Ishikawa (cell line): ENCODE data around the gene SPRED2.

ENCODE experiments used
- CEBPB ChIP-seq: IDR thresholded peaks from 2 replicates; pipeline ENCODE4 v1.6.1; 2012
- CREB1 ChIP-seq: IDR thresholded peaks from 2 replicates; pipeline ENCODE4 v1.6.1; 2012; ENCODE audit warnings: low read depth
- EGR1 ChIP-seq: IDR thresholded peaks from 2 replicates; pipeline ENCODE4 v1.6.1; 2012
- EP300 ChIP-seq: IDR thresholded peaks from 2 replicates; pipeline ENCODE4 v1.6.1; 2012; ENCODE audit warnings: borderline replicate concordance
- FOXM1 ChIP-seq: IDR thresholded peaks from 2 replicates; pipeline ENCODE4 v1.6.1; 2012; ENCODE audit warnings: low read depth, borderline replicate concordance
- NFIC ChIP-seq: IDR thresholded peaks from 2 replicates; pipeline ENCODE4 v1.6.1; 2012
- RAD21 ChIP-seq: IDR thresholded peaks from 2 replicates; pipeline ENCODE4 v1.6.1; 2012; ENCODE audit warnings: low read depth
- TAF1 ChIP-seq: IDR thresholded peaks from 2 replicates; pipeline ENCODE4 v1.6.1; 2012; ENCODE audit warnings: low read depth, mild to moderate bottlenecking
- TCF12 ChIP-seq: IDR thresholded peaks from 2 replicates; pipeline ENCODE4 v1.6.1; 2012; ENCODE audit warnings: low read depth
- TEAD4 ChIP-seq: IDR thresholded peaks from 2 replicates; pipeline ENCODE4 v1.6.1; 2012
- YY1 ChIP-seq: IDR thresholded peaks from 2 replicates; pipeline ENCODE4 v1.6.1; 2012; ENCODE audit warnings: low read depth
- ZBTB7A ChIP-seq: IDR thresholded peaks from 2 replicates; pipeline ENCODE4 v1.6.1; 2012; ENCODE audit warnings: low read depth
- TF ChIP-seq, protein P1 (sequence below): IDR thresholded peaks from 2 replicates; pipeline ENCODE4 v1.6.1; 2012; ENCODE audit warnings: low read depth, mild to moderate bottlenecking
- TF ChIP-seq, protein P2 (sequence below): IDR thresholded peaks from 2 replicates; pipeline ENCODE4 v1.6.1; 2012
- TF ChIP-seq, protein P3 (sequence below): IDR thresholded peaks from 2 replicates; pipeline ENCODE4 v1.6.1; 2012

The SPRED2 gene

DNA sequence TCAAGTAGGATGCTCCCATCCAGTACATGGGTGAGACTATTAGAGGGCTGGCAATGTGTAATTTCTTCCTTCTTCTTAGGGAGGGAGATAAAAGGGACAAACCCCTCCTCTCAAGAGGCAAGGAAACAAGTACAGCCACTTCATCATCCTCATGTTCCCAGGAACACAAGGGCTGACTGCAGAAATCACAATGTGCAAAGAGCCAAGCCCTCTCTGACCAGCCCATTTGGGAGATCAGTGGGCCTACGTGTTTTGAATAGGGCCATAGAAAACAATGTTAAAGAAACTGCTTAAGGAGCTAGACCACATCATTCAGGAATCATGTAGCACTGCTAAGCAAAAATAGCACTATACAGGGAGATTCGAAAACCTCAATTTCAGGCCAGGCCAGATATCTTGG lies 107.3 kb downstream of the SPRED2 start:
- TF ChIP-seq NFIC (no peak), CREB1 (no peak), YY1 (no peak), EGR1 (no peak), TCF12 (no peak), TEAD4 (no peak), RAD21 (no peak), EP300 (no peak), FOXM1 (no peak)
- TF ChIP-seq, protein P1, sequence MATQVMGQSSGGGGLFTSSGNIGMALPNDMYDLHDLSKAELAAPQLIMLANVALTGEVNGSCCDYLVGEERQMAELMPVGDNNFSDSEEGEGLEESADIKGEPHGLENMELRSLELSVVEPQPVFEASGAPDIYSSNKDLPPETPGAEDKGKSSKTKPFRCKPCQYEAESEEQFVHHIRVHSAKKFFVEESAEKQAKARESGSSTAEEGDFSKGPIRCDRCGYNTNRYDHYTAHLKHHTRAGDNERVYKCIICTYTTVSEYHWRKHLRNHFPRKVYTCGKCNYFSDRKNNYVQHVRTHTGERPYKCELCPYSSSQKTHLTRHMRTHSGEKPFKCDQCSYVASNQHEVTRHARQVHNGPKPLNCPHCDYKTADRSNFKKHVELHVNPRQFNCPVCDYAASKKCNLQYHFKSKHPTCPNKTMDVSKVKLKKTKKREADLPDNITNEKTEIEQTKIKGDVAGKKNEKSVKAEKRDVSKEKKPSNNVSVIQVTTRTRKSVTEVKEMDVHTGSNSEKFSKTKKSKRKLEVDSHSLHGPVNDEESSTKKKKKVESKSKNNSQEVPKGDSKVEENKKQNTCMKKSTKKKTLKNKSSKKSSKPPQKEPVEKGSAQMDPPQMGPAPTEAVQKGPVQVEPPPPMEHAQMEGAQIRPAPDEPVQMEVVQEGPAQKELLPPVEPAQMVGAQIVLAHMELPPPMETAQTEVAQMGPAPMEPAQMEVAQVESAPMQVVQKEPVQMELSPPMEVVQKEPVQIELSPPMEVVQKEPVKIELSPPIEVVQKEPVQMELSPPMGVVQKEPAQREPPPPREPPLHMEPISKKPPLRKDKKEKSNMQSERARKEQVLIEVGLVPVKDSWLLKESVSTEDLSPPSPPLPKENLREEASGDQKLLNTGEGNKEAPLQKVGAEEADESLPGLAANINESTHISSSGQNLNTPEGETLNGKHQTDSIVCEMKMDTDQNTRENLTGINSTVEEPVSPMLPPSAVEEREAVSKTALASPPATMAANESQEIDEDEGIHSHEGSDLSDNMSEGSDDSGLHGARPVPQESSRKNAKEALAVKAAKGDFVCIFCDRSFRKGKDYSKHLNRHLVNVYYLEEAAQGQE, result no peak
- TF ChIP-seq, protein P2, sequence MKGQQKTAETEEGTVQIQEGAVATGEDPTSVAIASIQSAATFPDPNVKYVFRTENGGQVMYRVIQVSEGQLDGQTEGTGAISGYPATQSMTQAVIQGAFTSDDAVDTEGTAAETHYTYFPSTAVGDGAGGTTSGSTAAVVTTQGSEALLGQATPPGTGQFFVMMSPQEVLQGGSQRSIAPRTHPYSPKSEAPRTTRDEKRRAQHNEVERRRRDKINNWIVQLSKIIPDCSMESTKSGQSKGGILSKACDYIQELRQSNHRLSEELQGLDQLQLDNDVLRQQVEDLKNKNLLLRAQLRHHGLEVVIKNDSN, result no peak
- TF ChIP-seq, protein P3, sequence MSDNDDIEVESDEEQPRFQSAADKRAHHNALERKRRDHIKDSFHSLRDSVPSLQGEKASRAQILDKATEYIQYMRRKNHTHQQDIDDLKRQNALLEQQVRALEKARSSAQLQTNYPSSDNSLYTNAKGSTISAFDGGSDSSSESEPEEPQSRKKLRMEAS, result no peak

DNA sequence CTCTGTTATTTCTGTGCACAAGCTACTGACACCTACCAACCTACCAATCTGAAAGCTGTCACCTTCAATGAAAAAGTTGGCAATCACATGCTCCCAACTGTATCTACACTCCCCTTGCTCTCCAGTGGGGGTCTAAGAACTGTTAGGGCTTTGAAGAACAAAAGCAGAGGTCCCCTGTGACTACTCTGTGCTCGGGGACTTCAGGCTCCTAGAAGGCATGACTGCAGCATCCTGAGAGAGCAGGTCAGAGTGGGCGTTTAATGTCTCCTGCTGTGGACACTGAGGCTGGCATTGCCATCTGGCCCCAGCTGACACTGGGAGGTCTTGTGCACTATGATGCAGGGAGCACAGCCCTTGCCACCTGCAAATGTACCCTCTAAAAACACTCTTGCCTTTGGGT lies 111.5 kb downstream of the SPRED2 start:
- TF ChIP-seq CEBPB (no peak), TEAD4 (no peak), FOXM1 (no peak), RAD21 (no peak), TCF12 (no peak), ZBTB7A (no peak), YY1 (no peak), CREB1 (no peak), EGR1 (no peak), EP300 (no peak), TAF1 (no peak), NFIC (no peak)
- TF ChIP-seq, protein P2, result no peak
- TF ChIP-seq, protein P3, result no peak
- TF ChIP-seq, protein P1, result no peak

DNA sequence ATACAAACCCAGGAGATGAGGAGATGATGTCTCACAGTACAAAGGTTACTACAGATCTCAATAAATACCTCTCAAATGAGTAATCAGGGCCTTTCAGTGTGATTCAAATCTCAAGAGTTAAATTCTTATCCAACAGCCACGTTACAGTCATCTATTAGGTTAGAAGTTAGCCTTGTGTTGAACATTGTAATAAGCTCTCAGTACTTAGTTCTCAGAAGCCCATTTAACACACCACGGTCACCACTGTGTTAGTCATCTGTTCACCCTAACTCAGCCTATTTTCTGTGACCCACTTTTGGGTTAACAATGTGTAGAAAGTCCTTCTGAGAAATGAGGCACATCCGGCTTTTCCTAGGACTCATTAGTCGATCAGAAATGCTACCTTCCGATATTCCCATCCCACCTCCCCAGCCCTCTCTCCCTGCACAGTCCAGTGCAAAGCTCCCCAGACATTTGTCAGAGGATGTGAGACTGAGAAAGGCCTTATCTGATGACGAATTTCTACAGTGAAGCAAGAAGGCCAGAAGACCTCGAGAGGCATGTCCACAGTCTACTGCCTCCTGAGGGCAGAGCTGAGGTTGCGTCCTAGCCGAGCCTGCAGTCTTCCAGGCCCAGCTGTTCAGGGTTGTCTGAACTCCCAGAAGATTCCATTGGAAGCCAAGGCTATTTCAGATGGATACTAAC lies 112.2 kb downstream of the SPRED2 start:
- TF ChIP-seq FOXM1 (no peak), EP300 (no peak), TAF1 (no peak), CREB1 (no peak), ZBTB7A (no peak), CEBPB (no peak), TCF12 (no peak), RAD21 (no peak), TEAD4 (no peak), YY1 (no peak), EGR1 (no peak), NFIC (no peak)
- TF ChIP-seq, protein P1, result no peak
- TF ChIP-seq, protein P2, result no peak
- TF ChIP-seq, protein P3, result no peak
